Lower leg skin (tissue), 4 donors: Measurements from ENCODE around the gene PCYOX1L. TPM values are rescaled to one million over a fixed set of nuclear protein-coding genes. Genes with fewer than 3 reads are reported as not detected.
"Not testable (repeated sequence)": the region's sequence is repeated elsewhere in the genome, so short reads cannot be mapped to it uniquely, and the experiment has no call there.

ENCODE experiments used
- DNase-seq, 2 donors: peaks; one replicate each; pipeline ENCODE4 v3.0.0-alpha.2; 2019; ENCODE audit warnings: low spot score in 2 of 2
- H3K4me3 ChIP-seq: fragments of 200-600 bp; sonication (generic); 2 replicates; pipeline ENCODE4 v1.5.1; 2017; ENCODE audit warnings: mild to moderate bottlenecking, low read depth; ENCODE audit not compliant: poor library complexity, severe bottlenecking
- CTCF ChIP-seq, 3 donors: fragments of 450-650 bp; IDR thresholded peaks; one replicate each; pipeline ENCODE4 v1.5.1; 2016; ENCODE audit warnings: antibody characterized with exemption in 3 of 3, mild to moderate bottlenecking in 3 of 3, moderate library complexity in 2 of 3
- POLR2A ChIP-seq, 2 donors: fragments of 450-650 bp; IDR thresholded peaks; one replicate each; pipeline ENCODE4 v1.6.1; 2016 to 2017; ENCODE audit warnings: antibody characterized with exemption in 2 of 2, mild to moderate bottlenecking in 1 of 2, moderate library complexity in 1 of 2
- WGBS, 2 donors: methylation state at CpG; one replicate each; pipeline ENCODE4 v1.1.5; 2018; 5-methylcytosine and 5-hydroxymethylcytosine counted together
- intact Hi-C: fragments of 100-400 bp; cut with DNase I; formaldehyde crosslinking; loops from one replicate; pipeline ENCODE4 v1.15.0; 2023; ENCODE audit warnings: low total_unique reads
- total RNA-seq, 4 donors: library from RNA; depleted of rRNA; stranded (reverse); fragments of >200 nt; gene quantifications; one replicate each; pipeline ENCODE4 v1.1.0, GENCODE V29; 2016

The PCYOX1L gene
- total RNA-seq, 4 donors from 2014 or later, result 2.7 to 5.6 (median 3.9) TPM

- no peak for DNase-seq
- intact Hi-C loops, result loop anchor here (10.0 kb wide), 1 partner anchor 178 kb away; no protein-coding TSS in a partner anchor
- TF ChIP-seq CTCF (IDR thresholded peaks at IDR 0.05) (no peak), POLR2A (IDR thresholded peaks at IDR 0.05) (no peak)
- no peak overlapping the region for H3K4me3 ChIP-seq
- 71 to 80% methylated on average over 9 of the region's 9 CpGs for WGBS, 2 donors
Observed at GRCh38 chr5:149387081-149387631, 29.3 kb downstream of the PCYOX1L start.

GRCh38 chr5:149387982-149388381 lies 30.1 kb downstream of the PCYOX1L start:
- no peak overlapping the region for H3K4me3 ChIP-seq
- 50 to 58% methylated on average over 1 of the region's 1 CpG for WGBS, 2 donors
- intact Hi-C loops, result loop anchor here (10.0 kb wide), 1 partner anchor 177 kb away; no protein-coding TSS in a partner anchor
- no peak for DNase-seq
- TF ChIP-seq POLR2A (IDR thresholded peaks at IDR 0.05) (no peak), CTCF (IDR thresholded peaks at IDR 0.05) (no peak)

- no peak overlapping the region for H3K4me3 ChIP-seq
- intact Hi-C loops, result loop anchor here (10.0 kb wide), 1 partner anchor 176 kb away; no protein-coding TSS in a partner anchor
- no peak for DNase-seq
- TF ChIP-seq CTCF (IDR thresholded peaks at IDR 0.05) (no peak), POLR2A (IDR thresholded peaks at IDR 0.05) (no peak)
- WGBS, 2 donors, result 71 to 73% methylated on average over 7 of the region's 7 CpGs
Observed at GRCh38 chr5:149388498-149389190, 30.8 kb downstream of the PCYOX1L start.

GRCh38 chr5:149389552-149390495 lies 32.0 kb downstream of the PCYOX1L start:
- WGBS, 2 donors, result 78 to 85% methylated on average over 11 of the region's 11 CpGs
- no peak for TF ChIP-seq POLR2A (IDR thresholded peaks at IDR 0.05)
- TF ChIP-seq CTCF (IDR thresholded peaks at IDR 0.05), result no peak
- intact Hi-C loops, result loop anchor here (10.0 kb wide), 1 partner anchor 175 kb away; no protein-coding TSS in a partner anchor
- DNase-seq, result no peak
- no peak overlapping the region for H3K4me3 ChIP-seq

- H3K4me3 ChIP-seq, intact Hi-C loops, DNase-seq: not testable (repeated sequence)
- WGBS, 2 donors, result 84 to 86% methylated on average over 6 of the region's 6 CpGs
Observed at GRCh38 chr5:149391076-149391475, 33.2 kb downstream of the PCYOX1L start.

GRCh38 chr5:149391524-149391923 lies 33.7 kb downstream of the PCYOX1L start:
- WGBS, 2 donors, result 87 to 92% methylated on average over 6 of the region's 6 CpGs
- H3K4me3 ChIP-seq, result no peak overlapping the region
- TF ChIP-seq POLR2A (IDR thresholded peaks at IDR 0.05) (no peak), CTCF (IDR thresholded peaks at IDR 0.05) (no peak)
- intact Hi-C loops, result no loop called here
- DNase-seq, result no peak
